Astrocyte of the spinal cord (primary cell): Measurements from ENCODE around the gene FBXO42.

ENCODE experiments used
- DNase-seq: peaks from one replicate; pipeline ENCODE4 v3.0.0; 2011; ENCODE audit warnings: low read depth, low spot score
- H3K4me3 ChIP-seq: 2 replicates; pipeline ENCODE4 v1.5.1; 2011; ENCODE audit warnings: low read depth, mild to moderate bottlenecking, low read length, moderate library complexity
- CTCF ChIP-seq: IDR thresholded peaks from 2 replicates; pipeline ENCODE4 v1.5.1; 2012; ENCODE audit warnings: low read depth, mild to moderate bottlenecking, low read length, inconsistent platforms
- in situ Hi-C: cut with HindIII; loops from 2 replicates; pipeline ENCODE4 v1.10.0; 2017; ENCODE audit warnings: low sequenced_read_pairs

FBXO42 gene

GRCh38 chr1:16321176-16321867 lies 31.0 kb downstream of the FBXO42 start:
- TF ChIP-seq CTCF, result no peak
- DNase-seq, result no peak
- in situ Hi-C loops, result no loop called here
- H3K4me3 ChIP-seq, result no peak overlapping the region

- no peak for DNase-seq
- no peak overlapping the region for H3K4me3 ChIP-seq
- no peak for TF ChIP-seq CTCF
- in situ Hi-C loops, result no loop called here
Measured at GRCh38 chr1:16318555-16318954, 33.7 kb downstream of the FBXO42 start.

- in situ Hi-C loops, result no loop called here
- no peak for TF ChIP-seq CTCF
- H3K4me3 ChIP-seq, result no peak overlapping the region
- no peak for DNase-seq
Measured at GRCh38 chr1:16315437-16315836, 36.8 kb downstream of the FBXO42 start.

GRCh38 chr1:16307222-16307621 lies 45.1 kb downstream of the FBXO42 start:
- TF ChIP-seq CTCF, result no peak
- H3K4me3 ChIP-seq, result no peak overlapping the region
- in situ Hi-C loops, result no loop called here
- no peak for DNase-seq

- DNase-seq, result no peak
- in situ Hi-C loops, result no loop called here
- H3K4me3 ChIP-seq, result no peak overlapping the region
- no peak for TF ChIP-seq CTCF
Measured at GRCh38 chr1:16302709-16303627, 49.3 kb downstream of the FBXO42 start.

GRCh38 chr1:16300436-16300835 lies 51.8 kb downstream of the FBXO42 start:
- TF ChIP-seq CTCF, result no peak
- H3K4me3 ChIP-seq, result no peak overlapping the region
- in situ Hi-C loops, result no loop called here
- DNase-seq, result no peak
